Keratinocyte (primary cell): ENCODE measurements around the gene TRAM2. TPM values are rescaled to one million over a fixed set of nuclear protein-coding genes. Genes with fewer than 3 reads are reported as not detected.

Experiments used
- DNase-seq: peaks from one replicate; pipeline ENCODE4 v3.0.0-alpha.2; 2011; ENCODE audit warnings: low read depth, missing footprints, low spot score
- FAIRE-seq: peaks from 2 replicates; lab custom pipeline; 2011; peaks lifted over from hg19 to GRCh38; lab: Jason Lieb, UNC
- H2AFZ ChIP-seq: 2 replicates; pipeline ENCODE4 v1.6.0; 2012; ENCODE audit warnings: low read length, control low read depth, inconsistent platforms; ENCODE audit not compliant: control insufficient read depth
- H3K27ac ChIP-seq: 2 replicates; pipeline ENCODE4 v1.5.1; 2011; ENCODE audit warnings: low read length; ENCODE audit not compliant: control insufficient read depth, insufficient read depth
- H3K27me3 ChIP-seq: 3 replicates; pipeline ENCODE4 v1.6.0; 2011; ENCODE audit warnings: low read length; ENCODE audit not compliant: control insufficient read depth, insufficient read depth; ENCODE audit errors: extremely low read depth
- H3K36me3 ChIP-seq, 2 experiments: 2 replicates in 1 of 2; 3 replicates in 1 of 2; pipeline ENCODE4 v1.5.1; 2011; ENCODE audit warnings: low read length in 2 of 2, mild to moderate bottlenecking in 1 of 2; ENCODE audit not compliant: control insufficient read depth in 2 of 2, insufficient read depth in 2 of 2; ENCODE audit errors: extremely low read depth in 1 of 2
- H3K4me1 ChIP-seq: 3 replicates; pipeline ENCODE4 v1.5.1; 2011; ENCODE audit warnings: low read length; ENCODE audit not compliant: control insufficient read depth, insufficient read depth; ENCODE audit errors: extremely low read depth
- H3K4me2 ChIP-seq: 3 replicates; pipeline ENCODE4 v1.6.0; 2011; ENCODE audit warnings: low read depth, low read length; ENCODE audit not compliant: control insufficient read depth, insufficient read depth; ENCODE audit errors: extremely low read depth
- H3K4me3 ChIP-seq, 3 experiments: fragments of 200-600 bp in 1 of 3; sonication (generic) in 1 of 3; 2 replicates in 2 of 3; 3 replicates in 1 of 3; pipeline ENCODE4 v1.5.1; 2011 to 2016; ENCODE audit warnings: low read length in 3 of 3, mild to moderate bottlenecking in 3 of 3, control low read depth in 2 of 3, inconsistent platforms in 1 of 3, low read depth in 1 of 3, mixed read lengths in 1 of 3, mixed run types in 1 of 3, moderate library complexity in 1 of 3; ENCODE audit not compliant: control insufficient read depth in 2 of 3, insufficient read depth in 2 of 3; ENCODE audit errors: extremely low read depth in 1 of 3
- H3K79me2 ChIP-seq: 2 replicates; pipeline ENCODE4 v1.6.0; 2012; ENCODE audit warnings: low read length; ENCODE audit not compliant: control insufficient read depth, insufficient read depth
- H3K9ac ChIP-seq: 3 replicates; pipeline ENCODE4 v1.6.0; 2011; ENCODE audit warnings: low read length; ENCODE audit not compliant: control insufficient read depth, insufficient read depth; ENCODE audit errors: extremely low read depth
- H3K9me1 ChIP-seq: 3 replicates; pipeline ENCODE4 v1.6.0; 2011; ENCODE audit warnings: low read length; ENCODE audit not compliant: control insufficient read depth, insufficient read depth; ENCODE audit errors: extremely low read depth
- H3K9me3 ChIP-seq: 2 replicates; pipeline ENCODE4 v1.5.1; 2012; ENCODE audit warnings: low read depth, low read length; ENCODE audit not compliant: control insufficient read depth
- H4K20me1 ChIP-seq: 3 replicates; pipeline ENCODE4 v1.6.0; 2011; ENCODE audit warnings: low read length; ENCODE audit not compliant: control insufficient read depth, insufficient read depth; ENCODE audit errors: extremely low read depth
- CTCF ChIP-seq, 3 experiments: IDR thresholded peaks in 1 of 3; conservative IDR thresholded peaks in 1 of 3; optimal IDR thresholded peaks in 1 of 3; 2 replicates in 2 of 3; 3 replicates in 1 of 3; pipeline versions ENCODE3 to v1.5.1; 2011; ENCODE audit warnings: low read length in 3 of 3, mild to moderate bottlenecking in 3 of 3, moderate library complexity in 2 of 3, control low read depth in 1 of 3, inconsistent platforms in 1 of 3; ENCODE audit not compliant: insufficient read depth in 2 of 3; ENCODE audit errors: extremely low read depth in 1 of 3
- EZH2 ChIP-seq: IDR thresholded peaks from one replicate; pipeline ENCODE4 v1.6.1; 2012; ENCODE audit warnings: inconsistent platforms, mild to moderate bottlenecking, low read length, moderate library complexity
- dilution Hi-C: fragments of 300-500 bp; cut with MboI; formaldehyde crosslinking; loops from one replicate; pipeline ENCODE4 v1.7.0; 2020; ENCODE audit warnings: low sequenced_read_pairs; ENCODE audit not compliant: extremely low pct_ligation_motif_present
- polyA plus RNA-seq, 5 experiments: library from polyadenylated mRNA; depleted of rRNA in 3 of 5; stranded (reverse) in 3 of 5; stranded (forward) in 1 of 5; unstranded in 1 of 5; fragments of >200 nt; gene quantifications; 1 replicate in 1 of 5; 2 replicates in 3 of 5; 3 replicates in 1 of 5; pipeline versions ENCODE4 v1.2.1 to v1.2.3, GENCODE V29; 2011 to 2012; ENCODE audit warnings: missing spikeins in 2 of 5, low read depth in 1 of 5, low replicate concordance in 1 of 5

TRAM2 gene
- polyA plus RNA-seq, 1 donor (not counting 4 experiments of a cell fraction or from before 2014, with no cell fraction given) = 9.2 TPM

- dilution Hi-C loops = no loop called here
- Histone ChIP-seq H3K9me1 (no peaks in the 10 kb centered on the region), H3K27me3 (no peaks in the 10 kb centered on the region), H3K4me1 (peaks cover 3% of the 10 kb centered on the region), H3K9me3 (no peaks in the 10 kb centered on the region), H3K4me2 (no peak overlapping the region), H4K20me1 (no peaks in the 10 kb centered on the region), H3K4me3 (no peak overlapping the region), H3K79me2 (no peaks in the 10 kb centered on the region), H2AFZ (no peak overlapping the region), H3K36me3 (no peaks in the 10 kb centered on the region), H3K27ac (no peak overlapping the region), H3K9ac (no peak overlapping the region)
- no peak for DNase-seq
- no peak for FAIRE-seq
- TF ChIP-seq EZH2 (no peak), CTCF (optimal IDR thresholded peaks at IDR 0.05 in 1 of 3, IDR thresholded peaks at IDR 0.05 in 1 of 3, conservative IDR thresholded peaks at IDR 0.05 in 1 of 3; ENCODE audit: extremely low read depth in 1 of 3, insufficient read depth in 2 of 3, low read length in 3 of 3) (no peak)
These were observed 46.5 kb downstream of the TRAM2 start for GRCh38 chr6:52530351-52530750.

DNA sequence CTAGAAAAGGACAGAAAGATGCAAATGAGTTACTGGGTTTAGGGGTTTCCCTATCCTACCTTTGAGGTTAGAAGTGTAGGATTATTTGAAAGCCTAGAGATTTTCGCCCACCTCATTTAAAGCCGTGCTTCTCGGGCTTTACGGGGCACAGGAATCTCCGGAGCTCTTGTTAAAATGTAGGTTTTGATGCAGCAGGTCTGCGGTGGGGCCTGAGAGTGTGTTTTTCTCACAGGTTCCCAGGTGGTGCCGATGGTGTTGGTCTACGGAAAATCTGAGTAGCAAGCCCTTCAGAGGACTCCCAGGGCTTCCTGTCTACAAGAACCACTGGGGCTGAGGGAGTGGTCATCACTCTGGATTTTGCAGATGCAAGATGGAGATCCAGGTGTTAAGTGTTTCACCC is 47.5 kb downstream of the TRAM2 start:
- H3K27me3 ChIP-seq = no peaks in the 10 kb centered on the region
- dilution Hi-C loops = no loop called here
- H3K79me2 ChIP-seq = no peaks in the 10 kb centered on the region
- no peaks in the 10 kb centered on the region for H3K36me3 ChIP-seq
- no peak overlapping the region for H2AFZ ChIP-seq
- no peaks in the 10 kb centered on the region for H3K9me3 ChIP-seq
- H3K4me2 ChIP-seq = no peak overlapping the region
- no peak for DNase-seq
- H3K4me1 ChIP-seq = peaks cover 3% of the 10 kb centered on the region
- no peak overlapping the region for H3K27ac ChIP-seq
- FAIRE-seq = no peak
- H3K4me3 ChIP-seq = no peak overlapping the region
- no peak overlapping the region for H3K9ac ChIP-seq
- H4K20me1 ChIP-seq = no peaks in the 10 kb centered on the region
- TF ChIP-seq CTCF (optimal IDR thresholded peaks at IDR 0.05 in 1 of 3, IDR thresholded peaks at IDR 0.05 in 1 of 3, conservative IDR thresholded peaks at IDR 0.05 in 1 of 3; ENCODE audit: extremely low read depth in 1 of 3, insufficient read depth in 2 of 3, low read length in 3 of 3) (no peak), EZH2 (no peak)
- no peaks in the 10 kb centered on the region for H3K9me1 ChIP-seq
